HepG2 (cell line): Measurements from ENCODE around the gene PEF1. TPM values are rescaled to one million over a fixed set of nuclear protein-coding genes. Genes with fewer than 3 reads are reported as not detected.

Source experiments
- FLYWCH1 ChIP-seq: sonication (generic); formaldehyde crosslinking; IDR thresholded peaks from 2 replicates; pipeline ENCODE4 v1.8.1; 2023; ENCODE audit warnings: mild to moderate bottlenecking, missing genetic modification reagents
- FOSL2 ChIP-seq: sonication (generic); formaldehyde crosslinking; IDR thresholded peaks from 2 replicates; pipeline ENCODE4 v1.4.0; 2020; ENCODE audit warnings: missing genetic modification reagents
- FOXM1 ChIP-seq: sonication (generic); formaldehyde crosslinking; IDR thresholded peaks from 2 replicates; pipeline ENCODE4 v1.5.0; 2020; ENCODE audit warnings: missing genetic modification reagents
- GATAD1 ChIP-seq: IDR thresholded peaks from 2 replicates; pipeline ENCODE4 v1.6.1; 2016; ENCODE audit warnings: missing genetic modification reagents, missing compliant biosample characterization
- GPN1 ChIP-seq: sonication (generic); formaldehyde crosslinking; IDR thresholded peaks from 2 replicates; pipeline ENCODE4 v1.5.1; 2020; ENCODE audit warnings: missing genetic modification reagents, borderline replicate concordance
- GTF3A ChIP-seq: sonication (generic); formaldehyde crosslinking; conservative IDR thresholded peaks from 2 replicates; pipeline ENCODE4 v1.4.0; 2020; ENCODE audit warnings: mild to moderate bottlenecking, missing genetic modification reagents
- MIER2 ChIP-seq: IDR thresholded peaks from 2 replicates; pipeline ENCODE4 v1.6.1; 2016; ENCODE audit warnings: missing biosample characterization, missing genetic modification reagents
- NFE2L2 ChIP-seq: fragments of 150-350 bp; IDR thresholded peaks from 2 replicates; pipeline ENCODE4 v1.6.1; 2014; ENCODE audit warnings: low read length
- NR2F1 ChIP-seq, 2 experiments: fragments of 450-650 bp in 1 of 2; formaldehyde crosslinking in 1 of 2; IDR thresholded peaks; 2 replicates each; pipeline versions ENCODE4 v1.5.0 to v1.6.1; 2016 to 2020; ENCODE audit warnings: mild to moderate bottlenecking in 1 of 2, missing compliant biosample characterization in 1 of 2, missing genetic modification reagents in 1 of 2, moderate library complexity in 1 of 2
- ONECUT2 ChIP-seq: sonication (generic); formaldehyde crosslinking; IDR thresholded peaks from 2 replicates; pipeline ENCODE4 v1.4.0; 2020; ENCODE audit warnings: missing genetic modification reagents
- POLR2A ChIP-seq, 2 experiments: IDR thresholded peaks; 2 replicates each; pipeline ENCODE4 v1.6.1; 2011; ENCODE audit warnings: low read depth in 2 of 2, low read length in 2 of 2, mild to moderate bottlenecking in 1 of 2, moderate library complexity in 1 of 2; ENCODE audit not compliant: insufficient read depth in 1 of 2
- PRDM10 ChIP-seq: sonication (generic); formaldehyde crosslinking; IDR thresholded peaks from 2 replicates; pipeline ENCODE4 v1.4.0; 2020; ENCODE audit warnings: low read depth, missing genetic modification reagents
- SALL2 ChIP-seq: sonication (generic); formaldehyde crosslinking; IDR thresholded peaks from 2 replicates; pipeline ENCODE4 v1.8.1; 2023; ENCODE audit warnings: mild to moderate bottlenecking, missing genetic modification reagents, inconsistent platforms
- SIX1 ChIP-seq: sonication (generic); formaldehyde crosslinking; IDR thresholded peaks from 2 replicates; pipeline ENCODE4 v1.4.0; 2020; ENCODE audit warnings: missing genetic modification reagents, borderline replicate concordance
- SOX13 ChIP-seq, 3 experiments: fragments of 450-650 bp in 1 of 3; sonication (generic) in 1 of 3; formaldehyde crosslinking in 1 of 3; IDR thresholded peaks in 2 of 3; conservative IDR thresholded peaks in 1 of 3; 2 replicates each; pipeline versions ENCODE4 v1.5.0 to v1.6.1; 2016 to 2020; ENCODE audit warnings: antibody characterized with exemption in 1 of 3, mild to moderate bottlenecking in 1 of 3, missing compliant biosample characterization in 1 of 3, missing genetic modification reagents in 1 of 3, moderate library complexity in 1 of 3
- SP4 ChIP-seq: sonication (generic); formaldehyde crosslinking; IDR thresholded peaks from 2 replicates; pipeline ENCODE4 v1.8.1; 2023; ENCODE audit warnings: mild to moderate bottlenecking, missing genetic modification reagents
- STAG1 ChIP-seq: sonication (generic); formaldehyde crosslinking; IDR thresholded peaks from 2 replicates; pipeline ENCODE4 v1.4.0; 2020; ENCODE audit warnings: missing genetic modification reagents
- TFE3 ChIP-seq: IDR thresholded peaks from 2 replicates; pipeline ENCODE4 v1.6.1; 2016
- ZBTB37 ChIP-seq: sonication (generic); formaldehyde crosslinking; IDR thresholded peaks from 2 replicates; pipeline ENCODE4 v1.4.0; 2020; ENCODE audit warnings: mild to moderate bottlenecking, missing genetic modification reagents
- ZKSCAN5 ChIP-seq: sonication (generic); formaldehyde crosslinking; IDR thresholded peaks from 2 replicates; pipeline ENCODE4 v1.5.1; 2020; ENCODE audit warnings: mild to moderate bottlenecking, missing genetic modification reagents
- ZNF136 ChIP-seq: sonication (generic); formaldehyde crosslinking; IDR thresholded peaks from 2 replicates; pipeline ENCODE4 v1.8.1; 2022; ENCODE audit warnings: low read depth, mild to moderate bottlenecking, moderate library complexity, missing genetic modification reagents
- ZNF326 ChIP-seq: sonication (generic); formaldehyde crosslinking; IDR thresholded peaks from 2 replicates; pipeline ENCODE4 v1.4.0; 2020; ENCODE audit warnings: missing genetic modification reagents, borderline replicate concordance
- ZNF354B ChIP-seq: sonication (generic); formaldehyde crosslinking; IDR thresholded peaks from 2 replicates; pipeline ENCODE4 v1.8.0; 2022; ENCODE audit warnings: mild to moderate bottlenecking, missing genetic modification reagents
- ZNF7 ChIP-seq: IDR thresholded peaks from 2 replicates; pipeline ENCODE4 v1.6.1; 2016; ENCODE audit warnings: missing biosample characterization, missing genetic modification reagents
- ZNF816 ChIP-seq: sonication (generic); formaldehyde crosslinking; IDR thresholded peaks from 2 replicates; pipeline ENCODE4 v1.8.0; 2022; ENCODE audit warnings: missing genetic modification reagents, mild to moderate bottlenecking, borderline replicate concordance
- ZNF891 ChIP-seq: sonication (generic); formaldehyde crosslinking; IDR thresholded peaks from 2 replicates; pipeline ENCODE4 v1.5.0; 2020; ENCODE audit warnings: mild to moderate bottlenecking, missing genetic modification reagents
- polyA plus RNA-seq, 8 experiments: library from polyadenylated mRNA; depleted of rRNA in 3 of 8; stranded (reverse) in 7 of 8; unstranded in 1 of 8; fragments of >200 nt; fragmentation: Illumina TruSeq in 4 of 8; extraction: Trizol in 4 of 8; gene quantifications; 2 replicates each; pipeline versions ENCODE4 v1.2.1 to v1.2.3, GENCODE V29; 2011 to 2016; ENCODE audit warnings: low read depth in 4 of 8, missing spikeins in 1 of 8, mixed read lengths in 1 of 8; ENCODE audit not compliant: insufficient read depth in 1 of 8
- total RNA-seq, 5 experiments: library from RNA; depleted of rRNA; stranded (reverse); fragments of >200 nt; fragmentation: Illumina TruSeq; extraction: Trizol; gene quantifications; 2 replicates each; pipeline ENCODE4 v1.2.3, GENCODE V29; 2016; ENCODE audit warnings: low read depth in 1 of 5

PEF1 gene
- total and polyA plus RNA-seq, 2 of the 13 experiments (the other 11 are each of a cell fraction or from before 2014, with no cell fraction given): 57.1 to 57.8 TPM

GRCh38 chr1:31587720-31588423, 56.8 kb downstream of the PEF1 start (continued):
- TF ChIP-seq PRDM10 (CRISPR knock-in tag) (no peak), SP4 (CRISPR knock-in tag) (no peak), TFE3 (CRISPR knock-in tag) (no peak), ZNF891 (CRISPR knock-in tag) (no peak), FOXM1 (CRISPR knock-in tag) (no peak), GATAD1 (CRISPR knock-in tag) (no peak), SALL2 (CRISPR knock-in tag) (no peak), NFE2L2 (no peak), ZNF326 (CRISPR knock-in tag) (no peak), ZNF136 (CRISPR knock-in tag) (no peak), ZNF7 (no peak), SIX1 (CRISPR knock-in tag) (peak; percentile 90), ZBTB37 (no peak), STAG1 (CRISPR knock-in tag) (no peak), GTF3A (no peak), FLYWCH1 (CRISPR knock-in tag) (no peak), GPN1 (CRISPR knock-in tag) (no peak), ZNF816 (CRISPR knock-in tag) (no peak), POLR2A (IDR thresholded peaks at IDR 0.05; ENCODE audit: insufficient read depth in 1 of 2, low read depth in 2 of 2, low read length in 2 of 2) (0 out of 4 replicates have a peak, but pooled peaks of 1 of the 2 experiments have one; percentile 16), MIER2 (CRISPR knock-in tag) (no peak), ZNF354B (CRISPR knock-in tag) (no peak), ONECUT2 (CRISPR knock-in tag) (no peak), NR2F1 (CRISPR knock-in tag; IDR thresholded peaks at IDR 0.05) (peak; percentile 49 to 66; a peak in 3 of 4 replicates), ZKSCAN5 (no peak), SOX13 (IDR thresholded peaks at IDR 0.05) (no peak), SOX13 (CRISPR knock-in tag; conservative IDR thresholded peaks at IDR 0.05 in 1 of 2, IDR thresholded peaks at IDR 0.05 in 1 of 2) (no peak), FOSL2 (CRISPR knock-in tag) (peak; percentile 52)
